Daoy (cell line): ENCODE results near the gene XKR8. TPM values are rescaled to one million over a fixed set of nuclear protein-coding genes. Genes with fewer than 3 reads are reported as not detected.

Source experiments
- DNase-seq: peaks from one replicate; pipeline ENCODE4 v3.0.0-alpha.2; 2015; ENCODE audit warnings: low read depth
- total RNA-seq: library from RNA; depleted of rRNA; stranded (reverse); fragments of >200 nt; shearing (Covaris generic); gene quantifications from 2 replicates; pipeline ENCODE4 v1.2.3, GENCODE V29; 2014; rRNA removed

Gene XKR8
- 1.7 and 2.2 TPM in 2 replicates for total RNA-seq

GRCh38 chr1:27959792-27960603 lies at the start of gene XKR8:
Gene XKR8 (plus strand): TSS chr1:27959973. CDS start chr1:27960070, 97 bp downstream.
- DNase-seq = peak; percentile 82

GRCh38 chr1:27912429-27912828 lies 47.3 kb upstream of the XKR8 start:
- DNase-seq = no peak

GRCh38 chr1:27915082-27915575 lies 44.6 kb upstream of the XKR8 start:
- DNase-seq = no peak

GRCh38 chr1:27922272-27922671 lies 37.5 kb upstream of the XKR8 start:
- DNase-seq = no peak

GRCh38 chr1:27928216-27928954 lies 31.4 kb upstream of the XKR8 start:
- no peak for DNase-seq

- no peak for DNase-seq
Observed at GRCh38 chr1:27931184-27931583, 28.6 kb upstream of the XKR8 start.

GRCh38 chr1:27931759-27932158 lies 28.0 kb upstream of the XKR8 start:
- DNase-seq = no peak

GRCh38 chr1:27934818-27935549 lies 24.8 kb upstream of the XKR8 start, which contains the start of gene SMPDL3B:
Gene SMPDL3B (plus strand): TSS chr1:27935000. CDS start chr1:27935184, 184 bp downstream.
- DNase-seq = peak; percentile 33

- no peak for DNase-seq
Observed at GRCh38 chr1:27935721-27936120, 24.1 kb upstream of the XKR8 start.

GRCh38 chr1:27936370-27936769 lies 23.4 kb upstream of the XKR8 start:
- no peak for DNase-seq

GRCh38 chr1:27937524-27937836 lies 22.3 kb upstream of the XKR8 start:
- DNase-seq = no peak

- DNase-seq = no peak
Observed at GRCh38 chr1:27938488-27938887, 21.3 kb upstream of the XKR8 start.

GRCh38 chr1:27940297-27940696 lies 19.5 kb upstream of the XKR8 start:
- DNase-seq = no peak

- DNase-seq = no peak
Observed at GRCh38 chr1:27940870-27941560, 18.8 kb upstream of the XKR8 start.

GRCh38 chr1:27941671-27942540 lies 17.9 kb upstream of the XKR8 start:
- DNase-seq = no peak

- DNase-seq = no peak
Observed at GRCh38 chr1:27945020-27945419, 14.8 kb upstream of the XKR8 start.

GRCh38 chr1:27949027-27949426 lies 10.7 kb upstream of the XKR8 start:
- no peak for DNase-seq

- DNase-seq = no peak
Observed at GRCh38 chr1:27951396-27951795, 8.4 kb upstream of the XKR8 start.

- DNase-seq = no peak
Observed at GRCh38 chr1:27952147-27952546, 7.6 kb upstream of the XKR8 start.

- no peak for DNase-seq
Observed at GRCh38 chr1:27954186-27954585, 5.6 kb upstream of the XKR8 start.

- DNase-seq = no peak
Observed at GRCh38 chr1:27955076-27955475, 4.7 kb upstream of the XKR8 start.
